Stimulated activated CD8-positive, alpha-beta memory T cell treated with anti-CD3 and anti-CD28 coated beads, Interleukin-15, amount 100 ng/mL, for 4 hours (primary cell): Measurements from ENCODE around the gene STPG4.

Source experiments
- DNase-seq, 2 donors: peaks; one replicate each; pipeline ENCODE4 v3.0.0-alpha.2; 2020; ENCODE audit warnings: low read depth in 2 of 2

STPG4 gene

GRCh38 chr2:47072018-47072691 lies 83.0 kb downstream of the STPG4 start:
- DNase-seq, result no peak

DNA sequence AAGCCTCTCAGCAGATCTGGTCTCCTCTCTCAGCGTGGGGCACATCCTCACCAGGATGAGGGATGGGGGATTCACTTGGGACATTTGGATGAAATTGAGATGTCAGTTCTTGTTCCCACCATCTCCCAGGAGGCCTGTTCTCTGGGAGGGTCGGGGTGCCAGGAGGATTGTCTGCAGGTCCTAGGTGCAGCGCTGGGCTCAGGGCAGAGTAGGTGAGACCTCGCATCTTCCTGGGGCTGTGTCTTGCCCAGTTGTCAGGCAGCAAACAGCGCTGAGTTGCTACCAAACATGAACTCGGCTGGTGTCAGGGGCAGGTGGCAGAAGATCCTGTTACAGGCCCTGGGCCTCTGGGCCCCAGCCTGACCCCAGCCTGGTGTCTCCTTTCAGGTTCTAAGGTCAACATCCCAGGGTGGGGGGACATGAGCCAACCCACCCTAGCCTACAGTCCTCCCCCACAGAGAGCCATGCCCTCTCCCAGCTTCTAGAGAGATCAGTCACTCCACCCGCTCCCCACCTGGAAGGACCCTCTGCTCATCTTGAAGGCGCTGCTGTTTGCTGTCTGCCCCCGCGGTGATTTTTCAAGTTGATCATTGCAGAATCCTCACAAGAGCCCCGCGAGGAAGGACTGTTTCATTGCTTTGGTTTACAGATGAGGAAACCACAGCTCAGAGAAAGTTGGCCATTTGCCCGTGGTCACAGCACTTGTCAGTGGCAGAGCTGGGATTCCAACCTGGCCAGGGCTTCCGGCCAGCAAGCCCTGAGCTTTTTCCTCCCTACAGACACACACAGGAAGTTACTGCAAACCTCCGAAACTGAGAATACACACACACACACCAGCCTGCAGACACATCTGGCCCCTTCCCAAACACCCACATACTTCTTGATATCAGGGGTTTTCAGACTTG lies 83.9 kb downstream of the STPG4 start:
- DNase-seq, result no peak

DNA sequence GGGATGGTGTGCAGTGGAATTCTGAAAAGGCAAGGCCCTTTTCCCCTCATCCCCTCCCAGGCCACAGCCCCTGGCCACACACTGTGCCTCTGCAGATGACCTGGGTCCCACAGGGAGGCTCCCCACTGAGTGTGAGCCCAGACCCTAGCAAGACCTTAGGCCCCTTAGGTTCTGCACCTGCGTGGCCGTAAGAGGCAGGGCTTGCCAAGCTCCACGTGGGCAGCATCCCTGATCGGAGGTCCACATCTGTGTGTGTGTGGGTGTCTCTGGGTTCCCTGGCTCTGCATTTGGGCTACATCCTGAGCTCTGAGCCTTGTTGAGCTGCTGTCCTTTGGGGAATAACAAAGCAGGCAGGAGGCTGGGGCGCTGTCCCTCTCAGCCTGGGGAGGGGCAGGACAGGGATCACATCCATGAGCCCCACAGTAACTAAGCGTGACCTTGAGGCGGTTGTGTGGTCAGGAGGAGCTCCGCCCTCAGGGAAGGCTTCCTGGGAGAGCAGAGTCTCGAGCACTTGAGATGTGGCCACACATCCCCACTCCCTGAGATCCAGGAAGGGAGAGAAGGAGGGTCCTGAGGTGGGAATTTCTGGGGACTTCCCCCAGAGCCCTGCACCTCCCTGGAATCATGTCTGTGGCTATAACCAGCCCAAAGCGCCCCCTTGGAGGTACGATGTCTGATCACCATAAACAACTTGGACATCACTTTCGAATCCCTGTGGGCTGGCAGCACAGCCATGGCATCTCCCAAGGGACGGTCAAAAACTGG lies 84.8 kb downstream of the STPG4 start:
- no peak for DNase-seq

DNA sequence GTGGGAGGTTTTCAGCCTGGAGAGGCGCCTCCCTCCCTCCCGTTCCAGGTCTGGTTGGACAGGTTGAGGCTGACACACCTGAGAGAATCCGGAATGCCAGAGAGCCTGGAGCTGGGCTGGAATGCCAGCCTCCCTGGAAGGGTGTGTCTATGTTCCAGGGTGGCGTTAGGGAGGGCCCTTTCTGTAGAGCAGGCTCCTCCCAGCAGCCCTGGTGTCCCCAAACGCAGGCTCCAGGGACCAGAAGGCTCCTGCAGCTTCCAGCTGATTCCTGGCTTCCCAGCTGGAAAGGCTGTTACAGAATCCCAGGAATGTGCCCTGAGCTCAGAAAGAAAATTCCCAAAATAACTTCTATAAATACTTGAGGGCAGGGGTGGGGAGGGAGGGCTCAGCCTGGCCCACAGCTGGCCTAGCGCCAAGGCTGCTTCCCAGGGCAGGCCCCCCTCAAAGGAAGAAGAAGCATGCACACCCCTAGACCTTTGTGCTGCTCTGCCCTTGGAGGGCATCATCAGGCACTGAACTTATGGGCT lies 85.4 kb downstream of the STPG4 start:
- DNase-seq, result no peak

DNA sequence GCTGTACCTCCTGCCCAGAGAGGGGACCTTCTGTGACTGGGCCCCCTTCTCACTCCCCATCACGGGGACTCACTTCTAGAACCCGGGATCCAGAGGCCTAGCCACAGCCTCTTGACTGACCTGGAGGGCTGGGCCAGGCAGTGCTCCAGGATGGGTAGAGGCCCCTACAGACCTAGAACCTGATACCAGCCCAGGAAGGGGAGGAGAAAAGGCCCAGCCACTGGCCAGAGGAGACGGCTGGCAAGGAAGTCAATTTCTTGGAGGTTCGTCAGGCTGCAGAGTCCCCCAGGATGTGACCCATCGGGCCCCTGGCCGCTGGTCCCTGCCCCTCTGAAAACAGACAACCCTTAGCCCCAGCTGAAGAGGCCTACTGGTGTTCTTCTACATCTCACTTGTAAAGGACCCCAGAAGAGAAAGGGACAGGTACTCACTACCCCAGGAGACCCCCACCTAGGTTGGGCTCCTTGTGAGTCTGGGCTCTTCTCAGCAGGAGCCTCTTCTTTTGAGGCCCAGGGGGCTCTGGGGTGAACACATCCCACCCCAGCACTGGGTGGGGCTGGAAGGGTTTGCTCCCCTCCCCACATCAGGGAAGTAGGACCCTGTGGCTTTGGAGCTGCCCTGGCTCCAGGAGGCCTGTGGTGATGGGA lies 86.0 kb downstream of the STPG4 start:
- no peak for DNase-seq

DNA sequence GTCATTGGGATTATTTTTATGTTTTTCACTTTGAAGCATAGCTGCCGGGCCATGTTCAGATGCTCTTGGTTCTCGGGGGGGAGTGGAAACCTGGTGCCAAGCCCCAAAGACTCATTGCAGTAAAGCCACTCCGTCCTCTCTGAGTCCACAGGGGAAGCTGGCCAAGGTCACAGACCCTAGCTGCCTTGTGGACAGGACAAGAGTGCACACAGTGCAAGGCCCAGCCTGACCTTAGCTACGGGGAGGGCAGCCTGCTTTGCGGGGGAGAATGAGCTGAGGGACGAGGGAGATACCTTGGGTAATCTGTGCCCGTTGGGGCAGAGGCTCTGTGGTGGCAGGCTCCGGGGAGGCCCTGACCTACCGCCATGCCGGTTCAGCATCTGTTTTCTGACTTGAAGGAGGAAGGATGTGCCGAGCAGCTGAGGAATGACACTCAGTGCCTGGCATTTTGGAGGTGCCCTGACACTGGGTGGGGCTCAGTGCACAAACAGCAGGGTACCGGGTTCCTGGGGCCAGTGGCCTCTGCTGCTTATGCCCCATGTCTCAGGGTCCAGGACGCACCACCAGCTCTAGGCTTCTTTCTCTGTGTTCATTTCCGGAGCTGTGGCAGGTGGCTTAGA lies 87.2 kb downstream of the STPG4 start:
- DNase-seq, result no peak

DNA sequence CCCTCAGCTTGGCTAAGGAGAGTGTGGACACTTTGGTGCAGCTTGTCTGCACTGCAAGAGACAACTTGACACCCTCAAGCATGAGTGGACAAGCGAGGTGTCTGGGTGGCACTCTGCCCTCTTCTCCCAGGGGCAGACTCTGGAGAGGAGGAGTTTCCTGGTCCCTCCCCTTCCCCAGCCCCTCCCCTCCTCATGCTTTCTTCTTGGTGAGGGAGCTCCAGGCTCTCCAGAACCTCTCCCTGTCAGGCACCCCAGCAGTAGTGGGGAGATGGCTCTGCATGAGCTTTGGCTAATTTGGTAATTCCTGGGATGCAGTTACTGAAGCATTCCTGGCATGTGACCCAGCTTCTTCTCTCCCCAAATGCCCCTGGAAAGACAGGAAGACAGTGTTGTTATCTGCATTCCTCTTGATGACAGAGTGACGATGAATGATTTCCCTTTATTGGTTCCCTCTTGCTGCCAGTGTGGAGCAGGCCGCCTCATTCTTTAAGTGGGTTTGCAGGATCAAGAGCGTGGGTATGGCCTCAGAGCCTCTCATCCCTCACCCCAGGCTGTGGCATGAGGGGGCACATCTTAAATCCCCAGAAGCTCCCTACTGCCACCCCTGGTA lies 89.2 kb downstream of the STPG4 start:
- DNase-seq, result no peak

DNA sequence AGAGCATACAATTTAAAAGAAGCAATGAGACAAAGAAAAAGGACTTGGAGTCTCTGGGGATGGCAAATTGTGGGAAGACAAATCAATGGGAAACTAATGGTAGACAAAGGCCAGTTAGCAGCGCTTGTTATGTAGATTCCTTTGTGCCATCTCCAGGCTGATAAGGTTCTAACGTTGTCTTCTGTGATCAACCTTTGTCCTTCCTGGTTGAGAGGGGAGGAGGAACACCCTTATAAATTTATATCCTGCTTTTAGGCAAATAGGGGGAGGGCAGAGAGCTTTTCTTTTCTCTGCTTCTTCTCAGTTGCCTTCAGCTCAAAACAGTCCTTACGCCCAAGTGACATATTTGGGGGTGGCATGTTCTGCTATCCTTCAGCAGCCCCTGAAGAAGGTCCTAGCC lies 89.8 kb downstream of the STPG4 start:
- DNase-seq, result no peak

GRCh38 chr2:47064106-47064505 lies 91.0 kb downstream of the STPG4 start:
- DNase-seq, result no peak

DNA sequence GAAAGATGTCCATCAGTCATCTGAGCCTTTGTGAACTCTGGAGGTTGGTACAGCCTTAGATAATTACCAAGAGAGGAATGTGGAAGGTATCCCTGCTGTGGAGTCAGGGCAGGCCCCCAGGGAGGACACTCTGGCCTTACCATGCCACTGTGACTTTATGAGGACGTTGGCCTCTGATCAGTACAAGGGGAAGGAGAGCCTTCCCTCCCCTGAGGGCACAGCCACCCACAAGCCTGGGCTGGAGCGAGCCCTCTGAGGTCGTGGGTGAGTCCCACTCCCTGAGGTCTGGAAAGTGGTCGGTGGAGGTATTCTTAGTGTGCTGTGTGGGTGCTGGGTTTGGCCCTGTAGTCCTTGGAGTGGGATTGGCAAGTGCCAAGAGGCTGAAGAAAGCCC lies 91.6 kb downstream of the STPG4 start:
- DNase-seq, result no peak

DNA sequence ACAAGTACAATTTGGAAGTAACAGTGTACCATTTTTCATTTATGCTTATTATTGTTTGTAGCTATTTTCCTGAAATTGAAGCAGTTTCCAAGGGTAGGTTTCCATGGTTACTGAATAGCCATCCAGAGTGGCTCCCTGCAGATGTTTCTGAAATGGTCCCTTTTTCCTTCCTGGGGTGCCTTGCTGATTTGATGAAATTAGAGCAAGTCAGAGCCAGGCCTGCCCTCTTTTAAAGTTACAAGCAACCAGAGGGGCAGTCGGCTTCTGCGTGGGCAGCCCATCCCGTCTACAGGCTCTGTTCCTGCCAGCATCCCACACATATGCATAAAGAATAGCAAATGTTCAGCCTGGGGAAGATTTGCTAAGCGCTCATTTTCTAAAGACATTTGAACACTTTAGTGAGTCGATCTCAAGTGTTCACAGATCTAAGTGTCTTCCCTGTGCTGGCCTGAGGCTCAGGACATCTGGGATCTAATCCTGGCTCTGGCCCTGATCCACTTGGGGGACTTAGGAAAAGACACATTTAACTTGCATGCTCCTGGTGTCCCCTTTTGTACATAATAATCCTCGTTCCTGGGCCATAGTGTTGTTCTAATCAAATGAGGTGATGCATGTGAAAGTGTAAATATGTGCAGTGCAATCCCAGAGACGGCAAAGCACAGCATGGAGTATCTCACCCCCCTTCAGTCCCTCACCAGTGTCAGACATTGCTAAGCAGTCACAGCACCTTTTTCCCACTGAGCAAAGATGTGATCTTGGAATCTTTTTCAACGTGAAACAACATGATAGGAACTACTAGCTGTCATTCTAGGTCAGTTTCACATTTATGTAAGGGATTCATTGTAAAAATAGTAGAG lies 92.2 kb downstream of the STPG4 start:
- DNase-seq, result no peak

- no peak for DNase-seq
Measured at GRCh38 chr2:47061944-47062678, 93.0 kb downstream of the STPG4 start.

- no peak for DNase-seq
Measured at GRCh38 chr2:47060652-47061170, 94.4 kb downstream of the STPG4 start.

DNA sequence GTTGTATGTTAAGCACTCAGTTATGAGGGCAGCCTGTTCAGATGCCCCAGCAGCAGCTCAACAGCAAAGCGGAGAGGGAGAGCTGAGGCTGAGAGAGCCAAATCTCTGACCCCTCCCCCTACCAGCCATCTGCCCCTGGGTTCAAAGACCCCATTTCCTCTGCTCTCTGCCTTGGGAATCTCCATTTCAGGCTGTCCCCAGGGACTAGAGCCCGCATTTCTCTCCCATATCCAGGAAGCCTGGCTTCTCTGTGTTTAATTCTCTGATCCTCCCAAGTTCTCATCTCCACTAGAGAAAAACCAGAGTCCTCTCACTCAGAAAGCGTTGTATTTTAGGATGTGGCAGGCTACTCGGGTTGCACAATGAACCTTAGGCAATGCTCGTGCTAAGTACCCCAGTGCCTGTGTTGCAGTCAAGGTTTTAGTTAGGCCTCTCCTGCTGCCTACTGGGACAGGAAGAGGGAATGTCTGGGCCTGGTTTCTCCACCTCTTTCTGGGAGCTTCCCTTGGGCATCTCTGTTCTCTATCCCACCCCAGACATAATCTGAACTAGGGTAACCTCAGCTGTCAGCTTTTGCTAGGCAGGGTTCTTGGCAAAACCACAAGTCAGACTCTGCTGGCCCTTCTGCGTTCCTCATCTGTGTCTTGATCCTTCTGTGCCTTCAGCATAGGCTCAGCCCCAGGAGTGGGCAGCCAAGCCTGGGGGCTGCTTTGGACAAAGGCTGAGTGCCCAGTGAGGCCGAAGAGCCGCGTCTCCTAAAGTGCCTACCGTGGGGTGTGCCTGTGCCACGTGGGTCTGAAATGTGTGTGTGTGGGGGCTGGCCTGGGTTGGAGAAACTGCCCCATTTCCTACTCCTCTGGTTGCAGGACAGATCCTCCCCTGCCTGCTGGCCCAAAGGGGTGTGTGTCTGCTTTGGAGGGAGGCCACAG lies 96.8 kb downstream of the STPG4 start:
- no peak for DNase-seq

DNA sequence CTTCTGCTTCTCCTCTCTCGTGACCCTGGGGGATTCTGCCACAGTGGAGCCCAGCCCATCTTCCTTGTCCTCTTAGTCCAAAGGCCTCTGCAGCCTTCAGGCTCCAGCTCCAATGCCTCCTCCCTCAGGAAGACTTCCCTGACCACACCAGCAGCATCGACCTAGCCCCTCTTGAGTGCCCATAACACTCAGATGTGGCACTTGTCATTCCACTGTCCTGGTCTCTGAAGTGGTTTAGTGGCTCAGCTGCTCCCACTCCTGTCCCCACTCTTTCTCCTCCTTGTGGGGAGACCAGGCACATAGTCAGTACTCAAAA lies 97.5 kb downstream of the STPG4 start:
- DNase-seq, result no peak

GRCh38 chr2:47056868-47057686 lies 98.0 kb downstream of the STPG4 start:
- DNase-seq, result no peak

GRCh38 chr2:47056374-47056773 lies 98.7 kb downstream of the STPG4 start:
- DNase-seq, result no peak
